GM19324 (cell line): ENCODE results near the gene ARHGAP24.

ENCODE experiments used
- ATAC-seq: cut with Tn5 transposase; IDR thresholded peaks from one replicate; pipeline ENCODE4 v1.9.1; 2021; ENCODE audit warnings: mild to moderate bottlenecking, moderate library complexity; ENCODE audit not compliant: unreplicated experiment, low FRiP score

The ARHGAP24 gene

GRCh38 chr4:85571008-85571407, 96.1 kb downstream of the ARHGAP24 start:
- no peak for ATAC-seq

DNA sequence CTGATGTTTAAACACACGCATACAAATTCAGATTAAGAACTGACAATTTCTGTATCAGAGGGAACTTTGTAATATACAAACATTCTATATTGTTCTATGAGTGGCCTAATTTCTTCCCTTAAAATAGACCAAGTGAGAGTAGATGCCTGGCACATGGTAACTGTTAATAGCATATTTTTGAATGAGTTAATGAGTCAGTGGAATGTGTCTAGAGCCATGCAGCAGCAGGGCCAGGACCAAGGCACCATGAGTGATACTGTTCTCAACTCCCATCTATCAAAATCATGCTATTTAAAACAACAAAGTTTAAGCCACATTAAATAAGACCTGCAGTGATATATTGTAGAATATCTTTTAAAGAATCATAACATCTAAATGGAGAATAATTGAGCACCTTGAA, 98.3 kb downstream of the ARHGAP24 start:
- ATAC-seq = no peak

- ATAC-seq = no peak
These were observed 102.4 kb downstream of the ARHGAP24 start for GRCh38 chr4:85577307-85577706.

- no peak for ATAC-seq
These were observed 105.0 kb downstream of the ARHGAP24 start for GRCh38 chr4:85579942-85580341.

GRCh38 chr4:85580489-85580888, 105.5 kb downstream of the ARHGAP24 start:
- ATAC-seq = no peak

GRCh38 chr4:85587952-85588351, 113.0 kb downstream of the ARHGAP24 start:
- ATAC-seq = no peak

- ATAC-seq = no peak
These were observed 116.6 kb downstream of the ARHGAP24 start for GRCh38 chr4:85591406-85592098.

GRCh38 chr4:85595098-85595775, 120.3 kb downstream of the ARHGAP24 start:
- no peak for ATAC-seq

- ATAC-seq = no peak
These were observed 121.0 kb downstream of the ARHGAP24 start for GRCh38 chr4:85595796-85596559.

DNA sequence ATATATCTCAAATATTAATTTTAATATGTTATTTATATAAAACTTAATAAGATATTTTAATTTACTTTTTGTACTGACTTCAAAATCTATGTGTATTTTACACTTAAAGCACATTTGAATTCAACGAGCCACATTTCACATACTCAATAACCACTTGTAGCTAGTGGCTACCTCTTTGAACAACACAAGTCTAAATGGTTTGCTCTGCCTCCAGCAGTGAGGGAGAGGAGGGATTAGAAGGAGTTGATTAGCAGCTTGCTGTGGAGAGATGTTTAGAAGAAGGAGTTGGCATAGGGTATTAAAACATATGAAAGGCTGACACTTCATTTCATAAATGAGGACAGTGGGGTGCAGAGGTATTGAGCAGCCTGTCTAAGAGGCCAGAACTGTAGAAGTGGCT, 124.0 kb downstream of the ARHGAP24 start:
- ATAC-seq = no peak

GRCh38 chr4:85600501-85600900, 125.6 kb downstream of the ARHGAP24 start:
- ATAC-seq = no peak

- ATAC-seq = no peak
These were observed 128.7 kb downstream of the ARHGAP24 start for GRCh38 chr4:85603437-85604336.

DNA sequence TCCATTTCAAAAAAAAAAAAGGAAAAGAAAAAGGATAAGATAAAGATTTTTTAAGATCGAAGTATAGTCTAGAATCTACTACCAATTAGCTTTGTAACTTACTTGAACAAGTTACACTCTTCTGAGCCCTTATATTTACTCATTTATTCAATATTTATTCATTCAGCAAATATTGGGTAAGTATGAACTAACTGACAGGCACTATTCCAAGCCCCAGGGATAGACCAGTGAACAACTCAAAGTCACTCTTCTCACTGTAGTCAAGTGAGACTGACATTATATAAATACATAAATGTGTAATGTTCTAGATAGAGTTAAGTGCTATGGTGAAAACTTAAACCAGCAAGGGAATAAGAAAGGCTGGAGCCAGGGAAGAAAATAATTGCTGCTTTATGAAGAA, 131.6 kb downstream of the ARHGAP24 start:
- no peak for ATAC-seq

- peak; percentile 78 for ATAC-seq
These were observed 132.7 kb downstream of the ARHGAP24 start for GRCh38 chr4:85607624-85608023.

GRCh38 chr4:85610450-85610849, 135.5 kb downstream of the ARHGAP24 start:
- ATAC-seq = peak; percentile 63

DNA sequence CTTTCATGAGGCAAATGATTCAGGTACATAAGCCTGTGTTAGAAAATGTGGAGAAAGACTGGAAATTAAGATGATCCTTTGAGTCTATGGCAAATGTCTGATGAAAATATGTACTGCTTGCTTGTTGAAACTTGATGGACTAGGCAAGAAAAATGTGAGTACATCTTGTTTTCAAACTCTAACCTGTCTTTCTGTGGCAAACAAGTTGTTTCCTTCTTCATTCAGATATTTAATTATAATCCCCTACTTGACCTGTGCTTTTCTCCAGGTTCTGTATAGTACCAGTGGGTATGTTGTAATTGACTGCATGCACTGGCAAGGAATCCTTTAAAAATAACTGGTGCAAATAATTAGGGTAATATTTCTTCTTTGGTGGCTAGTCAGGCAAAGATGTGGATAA, 136.7 kb downstream of the ARHGAP24 start:
- no peak for ATAC-seq

- no peak for ATAC-seq
These were observed 139.0 kb downstream of the ARHGAP24 start for GRCh38 chr4:85613901-85614300.

DNA sequence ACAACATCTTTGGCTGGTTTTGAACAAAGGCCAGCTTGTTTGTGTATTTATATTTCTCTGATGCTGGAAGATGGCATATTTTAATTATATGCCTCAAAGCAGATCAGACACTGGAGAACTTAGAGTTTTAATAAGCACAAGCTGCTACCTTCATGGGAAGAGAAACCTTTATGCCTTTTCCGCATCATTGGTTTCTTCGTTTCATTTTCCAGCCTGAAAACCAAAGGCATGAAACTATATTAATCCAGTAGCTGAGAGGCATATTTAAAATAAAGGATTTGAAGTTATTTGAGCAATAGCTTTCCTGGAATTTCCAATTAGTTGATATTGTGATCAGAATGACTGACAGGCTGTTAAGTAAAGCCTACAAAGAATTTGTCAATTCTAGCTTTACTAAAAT, 141.0 kb downstream of the ARHGAP24 start:
- ATAC-seq = no peak

GRCh38 chr4:85617202-85617601, 142.3 kb downstream of the ARHGAP24 start:
- no peak for ATAC-seq

DNA sequence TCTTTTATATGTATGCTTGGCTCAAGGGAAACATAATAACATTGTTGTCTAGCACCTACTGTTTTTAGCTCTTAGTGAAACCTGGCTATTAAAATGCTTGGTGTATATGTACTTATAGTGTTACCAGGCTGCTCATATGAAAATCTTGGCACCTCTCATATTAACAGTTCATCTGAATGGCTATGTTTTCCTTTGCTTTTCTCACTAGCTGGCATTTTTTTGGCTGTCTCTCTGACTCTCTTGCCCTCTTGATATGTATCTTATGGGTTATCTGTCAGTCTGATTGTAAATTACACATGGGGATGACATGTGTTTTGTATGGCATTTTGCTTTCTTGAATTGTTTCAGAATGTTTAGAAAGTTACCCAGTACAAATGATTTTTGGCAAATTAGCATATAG, 158.0 kb downstream of the ARHGAP24 start:
- ATAC-seq = no peak

GRCh38 chr4:85637778-85638177, 162.8 kb downstream of the ARHGAP24 start:
- ATAC-seq = no peak
